ENCODE data around the gene GRIP1. TPM values are rescaled to one million over a fixed set of nuclear protein-coding genes. Genes with fewer than 3 reads are reported as not detected.
A peak's percentile ranks its signal among the peaks of the same experiment; 100 is the strongest.

The GRIP1 gene
- total and polyA plus RNA-seq, 5 experiments from 2014 or later = 0.25 to 4.2 (median 1.1) TPM

DNA sequence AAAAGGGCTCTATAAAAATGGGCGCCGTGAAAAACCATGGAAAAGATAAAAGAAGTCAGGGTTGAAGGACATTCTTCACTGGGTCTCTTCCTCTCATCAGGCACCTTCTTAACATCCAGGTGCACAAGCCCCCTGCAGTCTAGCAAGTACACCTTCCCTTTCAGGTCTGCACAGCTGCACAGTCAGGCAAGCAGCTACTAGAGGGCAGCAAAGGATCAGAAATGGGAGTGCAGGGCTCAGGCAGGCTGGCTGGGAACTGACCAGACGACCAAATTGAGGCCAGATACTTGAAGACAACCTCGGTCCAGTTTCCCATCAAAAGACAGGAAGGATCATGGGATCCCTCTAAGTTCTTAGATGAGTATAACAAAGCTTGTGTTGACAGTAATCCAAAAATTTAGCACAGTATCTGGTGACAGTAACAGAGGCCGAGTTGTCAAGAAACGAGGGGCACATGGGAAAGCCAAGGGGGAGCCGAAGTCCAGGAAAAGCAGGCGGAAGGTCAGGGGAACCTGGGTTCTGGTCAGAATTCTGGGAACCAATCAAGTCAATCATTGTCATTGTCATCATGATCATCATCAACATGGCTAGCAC lies 10.1 kb upstream of the GRIP1 start:
- DNase-seq = peak; percentile 15 to 75 (median 40)
- Mint-ChIP-seq H3K27ac (no peak overlapping the region), H3K36me3 (no peaks in the 10 kb centered on the region), H3K9me3 (no peaks in the 10 kb centered on the region), H3K27me3 (peaks cover 1 to 20% (median 6%) of the 10 kb centered on the region in 5 donors), H3K4me3 (no peak overlapping the region), H3K4me1 (peaks cover 2 to 8% (median 3%) of the 10 kb centered on the region in 4 donors)
- POLR2A ChIA-PET = interaction anchor here (0.8 to 1.0 kb wide), 2 partner anchors 171 to 172 kb away, joined by 3 read pairs; no protein-coding TSS in a partner anchor
- ATAC-seq = peak; percentile 73 to 86

DNA sequence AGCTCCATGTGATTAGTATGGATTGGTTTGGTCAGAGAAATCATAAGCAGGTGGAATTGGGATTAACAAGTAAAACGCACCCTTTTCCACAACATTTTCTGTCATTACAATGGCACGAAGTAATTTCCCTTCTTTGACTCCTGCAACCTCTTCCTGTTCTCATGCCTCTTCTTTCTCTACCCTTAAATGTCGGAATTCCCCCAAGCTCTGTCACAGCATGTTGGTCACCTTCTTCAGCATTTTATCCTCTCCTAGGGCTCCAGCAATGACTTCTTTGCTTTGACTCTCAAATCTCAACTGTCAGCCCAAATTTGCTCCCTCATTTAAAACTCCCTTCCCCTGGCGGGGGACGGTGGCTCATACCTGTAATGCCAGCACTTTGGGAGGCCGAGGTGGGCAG lies 5.3 kb upstream of the GRIP1 start:
- no peaks in the 10 kb centered on the region for H3K36me3 Mint-ChIP-seq
- ATAC-seq = no peak
- H3K27me3 Mint-ChIP-seq = peaks cover 3 to 54% (median 13%) of the 10 kb centered on the region in 5 donors
- H3K4me1 Mint-ChIP-seq = no peaks in the 10 kb centered on the region
- H3K4me3 Mint-ChIP-seq = no peak overlapping the region
- H3K9me3 Mint-ChIP-seq = no peaks in the 10 kb centered on the region
- no peak overlapping the region for H3K27ac Mint-ChIP-seq
- POLR2A ChIA-PET = no interaction called here
- no peak for DNase-seq

DNA sequence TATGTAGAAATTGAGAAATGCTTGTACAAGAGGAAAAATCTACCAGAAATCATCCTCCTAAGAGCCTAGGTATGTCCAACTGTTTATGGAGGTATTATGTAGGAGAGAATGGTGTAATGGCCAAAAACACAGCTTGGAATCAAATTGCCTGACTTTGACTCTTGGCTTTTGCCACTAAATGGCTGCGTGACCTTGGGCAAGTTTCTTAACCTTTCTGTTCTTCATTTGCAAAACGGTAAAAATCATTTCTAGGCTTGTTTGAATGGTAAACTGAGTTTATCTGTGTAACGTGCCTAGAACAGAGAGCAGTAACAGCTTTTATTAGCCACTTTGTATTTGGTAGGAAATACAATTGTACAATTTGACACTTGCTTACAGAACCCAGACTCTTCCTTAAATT lies 4.9 kb upstream of the GRIP1 start:
- Mint-ChIP-seq H3K4me3 (no peak overlapping the region), H3K4me1 (no peaks in the 10 kb centered on the region), H3K27me3 (peaks cover 3 to 54% (median 13%) of the 10 kb centered on the region in 5 donors), H3K27ac (no peak overlapping the region), H3K36me3 (no peaks in the 10 kb centered on the region), H3K9me3 (no peaks in the 10 kb centered on the region)
- POLR2A ChIA-PET = no interaction called here
- DNase-seq (no peak), ATAC-seq (no peak)

DNA sequence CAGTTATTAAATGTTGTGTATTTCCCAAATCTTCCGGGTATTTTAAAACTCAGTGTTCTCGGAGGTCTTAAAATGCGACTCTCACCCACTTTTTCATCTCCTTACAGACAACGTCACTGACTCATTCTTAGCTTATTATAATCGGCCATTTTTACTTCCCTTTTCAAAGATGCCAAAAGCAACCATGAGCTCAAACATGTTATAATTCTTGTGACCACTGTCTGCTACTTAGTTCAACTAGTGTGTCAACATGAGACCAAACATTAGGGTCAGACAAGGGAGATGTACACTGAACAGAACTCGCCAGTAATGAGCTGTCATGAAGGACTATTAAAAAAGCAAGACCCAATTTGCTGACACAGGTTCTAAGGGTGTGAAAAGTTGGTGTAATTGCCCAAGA lies 4.2 kb upstream of the GRIP1 start:
- Mint-ChIP-seq H3K36me3 (no peaks in the 10 kb centered on the region), H3K4me1 (no peaks in the 10 kb centered on the region), H3K27ac (no peak overlapping the region), H3K27me3 (peaks cover 3 to 54% (median 13%) of the 10 kb centered on the region in 5 donors), H3K4me3 (no peak overlapping the region), H3K9me3 (no peaks in the 10 kb centered on the region)
- DNase-seq (no peak), ATAC-seq (no peak)
- POLR2A ChIA-PET = interaction anchor here (0.6 kb wide), 1 partner anchor 411 kb away, joined by 3 read pairs; no protein-coding TSS in a partner anchor

DNA sequence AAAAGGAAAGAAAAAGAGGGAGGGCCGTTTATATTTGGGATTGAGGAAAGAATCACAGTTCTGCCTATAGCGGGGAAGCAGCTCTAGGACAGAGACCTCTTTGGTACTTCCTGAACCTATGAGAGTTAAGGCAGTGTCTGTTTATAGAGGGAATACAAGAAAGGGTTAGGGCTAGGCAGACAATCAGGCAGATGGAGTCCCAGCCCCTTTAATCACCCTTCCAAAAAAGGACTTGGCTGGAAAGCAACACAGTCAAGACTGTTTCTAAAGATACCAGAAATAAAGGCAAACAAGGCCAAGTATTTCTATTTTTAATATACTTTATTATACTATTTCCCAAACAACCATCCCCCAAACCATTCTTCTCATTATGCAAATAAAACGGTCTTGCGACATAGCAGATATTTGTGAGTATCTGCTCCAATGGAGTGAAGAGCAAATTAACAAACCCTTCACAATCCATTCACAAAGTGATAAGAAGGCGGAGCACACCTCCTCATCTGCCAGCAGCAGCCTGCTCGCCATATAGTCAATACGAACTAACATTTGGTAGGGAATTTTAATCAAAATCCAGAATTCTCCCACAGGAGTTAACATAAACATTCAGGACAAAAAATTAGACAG lies 697 bp upstream of the GRIP1 start:
- no peak overlapping the region for H3K27ac Mint-ChIP-seq
- no peak for DNase-seq
- peaks cover 0 to 3% (median 0%) of the 10 kb centered on the region in 3 donors for H3K36me3 Mint-ChIP-seq
- H3K27me3 Mint-ChIP-seq = peaks cover 2 to 40% (median 9%) of the 10 kb centered on the region in 5 donors
- H3K4me1 Mint-ChIP-seq = no peaks in the 10 kb centered on the region
- ATAC-seq = no peak
- H3K4me3 Mint-ChIP-seq = no peak overlapping the region
- no peaks in the 10 kb centered on the region for H3K9me3 Mint-ChIP-seq
- POLR2A ChIA-PET = no interaction called here

DNA sequence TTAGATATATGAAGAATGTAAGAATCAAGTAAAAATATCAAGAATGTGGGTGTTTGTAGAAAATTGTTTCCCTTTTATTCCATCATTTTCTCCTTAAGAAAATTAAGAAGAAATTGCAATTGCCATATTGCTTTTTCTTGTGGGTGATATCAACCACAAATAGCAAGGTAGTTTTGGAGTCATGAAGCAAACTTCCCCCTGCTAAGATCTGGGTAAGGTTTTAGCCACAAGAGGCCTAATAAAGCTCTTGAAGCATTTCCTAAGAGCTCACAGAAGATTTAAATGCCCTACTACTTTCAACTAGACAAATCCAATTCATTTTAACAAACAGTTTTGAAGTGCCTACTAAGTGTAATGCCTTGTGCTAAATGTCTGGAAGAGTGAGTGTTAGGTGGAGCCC lies 2.6 kb downstream of the GRIP1 start:
- Mint-ChIP-seq H3K27ac (no peak overlapping the region), H3K4me1 (peaks cover 0 to 3% (median 0%) of the 10 kb centered on the region in 4 donors), H3K9me3 (no peaks in the 10 kb centered on the region), H3K36me3 (peaks cover 0 to 5% (median 0%) of the 10 kb centered on the region in 3 donors), H3K4me3 (no peak overlapping the region), H3K27me3 (peaks cover 2 to 12% (median 8%) of the 10 kb centered on the region in 5 donors)
- no peak for ATAC-seq
- POLR2A ChIA-PET = no interaction called here
- no peak for DNase-seq

DNA sequence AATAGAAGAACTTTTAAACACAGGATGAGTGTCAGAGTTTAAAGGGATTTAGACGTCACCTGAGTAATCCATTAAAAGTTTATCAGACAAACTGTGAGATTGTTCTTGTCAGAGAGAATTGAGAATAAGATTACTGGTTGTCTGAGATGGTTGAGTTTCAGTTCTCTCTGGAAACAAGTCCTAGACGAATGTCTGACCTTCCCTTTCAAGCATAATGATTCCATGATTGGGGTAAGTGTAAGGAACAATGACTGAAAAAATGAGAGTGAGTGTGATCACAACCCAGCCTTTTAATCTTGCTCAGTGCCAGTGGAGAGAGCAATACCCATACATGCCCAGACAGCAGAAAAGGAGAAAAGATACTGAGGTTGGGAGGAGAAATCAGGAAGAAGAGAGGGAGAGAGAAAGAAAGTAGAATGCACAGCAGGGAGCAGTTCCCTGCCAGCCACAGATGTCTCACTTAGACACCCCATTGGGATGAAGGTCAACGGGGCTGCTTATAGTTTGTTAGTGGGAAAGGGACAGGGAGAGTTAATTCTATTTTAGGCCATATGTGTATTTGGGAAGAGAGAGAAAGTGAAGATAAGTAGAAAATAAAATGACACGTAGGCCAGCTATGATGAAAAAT lies 4.3 kb downstream of the GRIP1 start:
- POLR2A ChIA-PET = no interaction called here
- DNase-seq = no peak
- Mint-ChIP-seq H3K4me1 (peaks cover 0 to 3% (median 0%) of the 10 kb centered on the region in 4 donors), H3K4me3 (no peak overlapping the region), H3K36me3 (peaks cover 0 to 8% (median 0%) of the 10 kb centered on the region in 3 donors), H3K9me3 (no peaks in the 10 kb centered on the region), H3K27me3 (peaks cover 0 to 10% (median 2%) of the 10 kb centered on the region in 5 donors), H3K27ac (no peak overlapping the region)
- ATAC-seq = no peak

DNA sequence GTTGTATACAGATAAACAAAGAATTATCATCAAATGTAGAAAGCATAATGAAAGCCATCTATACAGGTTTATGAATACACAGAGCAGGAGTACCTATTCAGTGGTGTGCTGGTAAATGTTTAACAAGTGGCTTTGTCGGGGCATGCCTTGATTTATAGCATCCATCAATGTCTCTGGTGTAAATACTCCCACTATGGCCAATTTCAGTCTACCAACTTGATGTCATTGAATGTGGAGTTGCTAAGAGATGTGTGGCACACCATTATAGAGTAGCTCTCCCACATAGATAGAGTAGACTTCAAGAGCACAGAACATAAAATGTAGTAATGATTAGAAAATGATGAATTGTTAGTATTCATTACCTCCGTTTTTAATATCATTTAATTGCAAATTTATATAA lies 9.3 kb downstream of the GRIP1 start:
- Mint-ChIP-seq H3K27me3 (peaks cover 0 to 13% (median 8%) of the 10 kb centered on the region in 5 donors), H3K9me3 (no peaks in the 10 kb centered on the region), H3K4me1 (peaks cover 0 to 4% (median 1%) of the 10 kb centered on the region in 4 donors), H3K27ac (no peak overlapping the region), H3K36me3 (peaks cover 0 to 5% (median 0%) of the 10 kb centered on the region in 3 donors), H3K4me3 (no peak overlapping the region)
- POLR2A ChIA-PET = no interaction called here
- ATAC-seq (no peak), DNase-seq (no peak)

DNA sequence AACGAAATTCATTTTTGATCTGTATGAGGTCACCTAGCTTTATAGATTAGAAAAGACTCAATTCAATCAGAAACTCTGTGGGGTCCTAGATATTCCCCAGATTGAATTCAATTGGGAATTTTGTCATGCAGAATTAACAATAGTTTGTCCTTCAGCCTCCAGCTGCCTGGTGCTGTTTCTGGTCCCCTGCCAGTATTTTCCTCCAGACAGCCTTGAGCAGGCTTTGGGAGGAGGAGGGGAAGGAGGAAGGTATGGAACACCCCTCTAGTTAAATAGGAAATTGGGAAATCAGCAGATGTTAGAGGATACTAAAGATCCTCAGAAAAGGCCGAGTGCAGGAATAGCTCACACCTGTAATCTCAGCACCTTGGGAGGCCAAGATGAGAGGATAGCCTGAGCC lies 10.6 kb downstream of the GRIP1 start:
- no peak for ATAC-seq
- peaks cover 0 to 17% (median 5%) of the 10 kb centered on the region in 5 donors for H3K27me3 Mint-ChIP-seq
- no peak overlapping the region for H3K4me3 Mint-ChIP-seq
- peak overlapping the region in 1 of 10 donors; percentile 41 for H3K27ac Mint-ChIP-seq
- DNase-seq = no peak
- peaks cover 0 to 4% (median 0%) of the 10 kb centered on the region in 3 donors for H3K36me3 Mint-ChIP-seq
- H3K9me3 Mint-ChIP-seq = no peaks in the 10 kb centered on the region
- POLR2A ChIA-PET = no interaction called here
- H3K4me1 Mint-ChIP-seq = peaks cover 0 to 5% (median 0%) of the 10 kb centered on the region in 4 donors

DNA sequence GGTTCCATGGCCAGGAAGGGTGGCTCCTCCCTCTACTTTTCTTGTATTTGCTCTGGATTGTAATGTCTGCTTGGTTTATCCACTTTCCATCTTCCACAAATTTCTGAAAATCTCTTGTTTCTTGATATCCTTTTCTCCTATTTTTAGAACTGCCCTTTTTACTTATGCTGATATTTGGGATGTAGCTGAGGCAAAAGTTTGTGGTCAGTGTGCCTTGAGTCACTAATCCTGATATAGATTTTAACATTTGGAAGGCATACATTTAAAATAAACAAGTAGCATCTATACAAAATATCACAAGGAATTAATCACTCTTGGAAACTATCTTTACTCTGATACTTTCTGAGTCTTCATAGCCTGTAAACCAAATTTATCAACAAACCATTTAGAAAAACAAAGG lies 11.0 kb downstream of the GRIP1 start:
- ATAC-seq = no peak
- Mint-ChIP-seq H3K4me1 (peaks cover 0 to 6% (median 0%) of the 10 kb centered on the region in 4 donors), H3K36me3 (peaks cover 0 to 4% (median 0%) of the 10 kb centered on the region in 3 donors), H3K27ac (no peak overlapping the region), H3K9me3 (no peaks in the 10 kb centered on the region), H3K27me3 (peaks cover 0 to 21% (median 5%) of the 10 kb centered on the region in 5 donors), H3K4me3 (no peak overlapping the region)
- DNase-seq = no peak
- POLR2A ChIA-PET = no interaction called here

DNA sequence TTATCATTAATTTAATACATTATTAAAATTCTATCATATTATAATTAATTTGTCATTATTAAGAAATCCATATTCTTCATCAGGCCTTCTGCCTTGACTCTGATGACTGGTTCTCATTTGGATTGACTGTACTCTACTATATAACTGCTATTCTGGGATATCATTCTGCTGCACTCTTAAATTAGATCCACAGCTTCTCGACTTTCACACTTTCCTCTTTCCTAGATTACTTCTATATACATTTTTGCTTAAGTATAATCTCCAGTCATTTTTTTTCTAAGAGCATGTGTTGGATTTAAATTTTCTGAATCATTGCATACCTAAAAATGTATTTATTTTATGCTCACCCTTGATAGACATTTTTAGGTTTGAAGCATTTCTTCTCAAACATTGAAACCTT lies 12.4 kb downstream of the GRIP1 start:
- H3K27ac Mint-ChIP-seq = no peak overlapping the region
- no peak overlapping the region for H3K4me3 Mint-ChIP-seq
- no peaks in the 10 kb centered on the region for H3K9me3 Mint-ChIP-seq
- POLR2A ChIA-PET = no interaction called here
- DNase-seq (no peak), ATAC-seq (no peak)
- peaks cover 0 to 20% (median 0%) of the 10 kb centered on the region in 4 donors for H3K4me1 Mint-ChIP-seq
- peaks cover 0 to 34% (median 14%) of the 10 kb centered on the region in 5 donors for H3K27me3 Mint-ChIP-seq
- peaks cover 0 to 4% (median 0%) of the 10 kb centered on the region in 3 donors for H3K36me3 Mint-ChIP-seq

DNA sequence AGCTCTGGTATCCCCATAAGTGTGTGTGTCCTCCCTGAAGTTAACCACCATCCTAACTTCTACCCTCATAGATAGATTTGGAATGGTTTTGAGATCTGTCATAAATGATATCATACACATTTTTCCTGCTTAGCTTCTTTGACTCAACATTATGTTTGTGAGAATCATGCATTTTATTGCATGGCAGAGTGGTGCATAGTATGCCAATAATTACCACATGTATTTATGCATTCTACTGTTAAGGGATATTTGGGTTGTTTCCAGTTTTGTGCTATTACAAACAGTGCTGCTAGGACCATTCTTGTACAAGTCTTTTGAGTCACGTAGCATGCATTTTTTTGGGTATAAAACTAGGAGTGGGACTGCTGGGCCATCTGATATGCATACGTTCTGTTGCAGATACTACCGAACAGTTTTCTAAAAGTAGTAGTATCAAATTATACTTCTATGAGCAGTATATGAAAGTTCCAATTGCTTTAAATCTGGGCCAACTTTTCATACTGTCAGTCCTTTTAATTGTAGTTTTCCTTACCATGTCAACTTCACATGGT lies 13.4 kb downstream of the GRIP1 start:
- Mint-ChIP-seq H3K27ac (no peak overlapping the region), H3K4me3 (no peak overlapping the region), H3K9me3 (no peaks in the 10 kb centered on the region), H3K4me1 (peaks cover 0 to 24% (median 0%) of the 10 kb centered on the region in 4 donors), H3K36me3 (peaks cover 0 to 4% (median 0%) of the 10 kb centered on the region in 3 donors), H3K27me3 (peaks cover 0 to 34% (median 13%) of the 10 kb centered on the region in 5 donors)
- no peak for ATAC-seq
- POLR2A ChIA-PET = no interaction called here
- DNase-seq = no peak

DNA sequence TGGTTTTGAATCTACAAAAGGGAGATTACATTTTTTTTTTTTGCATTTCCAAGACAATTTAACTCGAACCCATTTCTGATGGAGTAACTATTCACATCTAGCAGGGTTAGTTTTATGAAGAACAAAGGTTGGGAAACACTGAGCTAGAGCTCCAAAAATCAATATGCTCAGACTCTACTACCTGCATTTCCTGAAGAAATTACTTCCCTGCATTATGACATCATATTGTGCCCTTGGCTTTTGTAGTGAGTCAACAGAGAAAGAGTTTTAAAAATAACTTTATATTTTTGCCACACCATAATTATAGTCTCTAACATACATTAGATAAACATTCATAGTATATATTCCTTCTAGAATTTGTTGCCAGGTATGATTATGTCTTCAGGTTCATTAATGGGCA lies 14.8 kb downstream of the GRIP1 start:
- Mint-ChIP-seq H3K27ac (no peak overlapping the region), H3K36me3 (no peaks in the 10 kb centered on the region), H3K4me3 (no peak overlapping the region), H3K4me1 (peaks cover 0 to 24% (median 0%) of the 10 kb centered on the region in 4 donors), H3K27me3 (peaks cover 2 to 38% (median 13%) of the 10 kb centered on the region in 5 donors), H3K9me3 (no peaks in the 10 kb centered on the region)
- no peak for ATAC-seq
- POLR2A ChIA-PET = no interaction called here
- DNase-seq = no peak

All from naive thymus-derived CD8-positive, alpha-beta T cell (primary cell).